ENCODE measurements around the gene FAM131A. TPM values are rescaled to one million over a fixed set of nuclear protein-coding genes. Genes with fewer than 3 reads are reported as not detected.

Gene FAM131A
- total and polyA plus RNA-seq, 10 of the 15 experiments (the other 5 are each of a cell fraction or from before 2014, with no cell fraction given), result 0.31 to 4.5 (median 1.5) TPM

DNA sequence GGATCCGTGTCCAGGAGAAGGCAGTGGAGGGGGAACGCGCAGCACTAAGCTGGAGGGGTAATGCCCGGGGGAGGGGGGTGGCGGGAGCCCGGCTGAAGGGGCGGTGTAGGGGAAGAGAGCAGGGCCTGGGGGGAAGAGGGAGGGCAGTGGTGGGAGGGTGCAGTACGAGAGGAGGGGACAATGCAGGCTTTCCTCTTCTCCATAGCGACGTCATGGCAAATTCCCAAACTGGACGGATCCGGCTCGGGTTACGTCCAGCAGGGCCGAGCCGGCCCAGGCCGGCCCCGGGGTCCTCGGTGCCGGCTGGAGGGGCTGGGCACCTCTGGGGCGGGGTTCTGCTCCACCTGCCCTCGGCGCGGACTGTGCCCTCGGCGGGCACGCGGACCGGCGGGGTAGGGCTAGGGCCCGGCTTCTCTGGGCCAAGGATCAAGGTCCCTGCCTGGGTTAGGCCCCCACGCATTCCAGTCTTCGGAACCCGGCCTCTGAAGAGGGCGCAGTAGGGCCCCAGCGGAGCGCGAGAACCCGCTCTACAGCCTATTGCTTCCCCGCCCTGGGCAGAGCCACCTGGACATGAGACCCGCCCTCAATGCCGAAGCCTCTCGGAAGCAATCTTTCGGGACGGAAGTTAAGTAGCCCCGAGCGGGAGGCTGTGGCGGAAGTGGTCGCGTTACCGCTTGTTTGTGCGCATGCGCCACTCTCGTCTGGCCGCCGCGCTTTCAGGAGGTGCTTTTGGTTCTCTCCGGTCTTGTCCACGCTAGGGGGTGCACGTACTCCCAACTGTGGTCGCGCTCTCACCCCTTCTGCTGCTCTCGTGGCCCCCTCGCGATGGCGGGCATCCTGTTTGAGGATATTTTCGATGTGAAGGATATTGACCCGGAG lies 25.5 kb downstream of the FAM131A start (continued):
- TF ChIP-seq, protein P1, sequence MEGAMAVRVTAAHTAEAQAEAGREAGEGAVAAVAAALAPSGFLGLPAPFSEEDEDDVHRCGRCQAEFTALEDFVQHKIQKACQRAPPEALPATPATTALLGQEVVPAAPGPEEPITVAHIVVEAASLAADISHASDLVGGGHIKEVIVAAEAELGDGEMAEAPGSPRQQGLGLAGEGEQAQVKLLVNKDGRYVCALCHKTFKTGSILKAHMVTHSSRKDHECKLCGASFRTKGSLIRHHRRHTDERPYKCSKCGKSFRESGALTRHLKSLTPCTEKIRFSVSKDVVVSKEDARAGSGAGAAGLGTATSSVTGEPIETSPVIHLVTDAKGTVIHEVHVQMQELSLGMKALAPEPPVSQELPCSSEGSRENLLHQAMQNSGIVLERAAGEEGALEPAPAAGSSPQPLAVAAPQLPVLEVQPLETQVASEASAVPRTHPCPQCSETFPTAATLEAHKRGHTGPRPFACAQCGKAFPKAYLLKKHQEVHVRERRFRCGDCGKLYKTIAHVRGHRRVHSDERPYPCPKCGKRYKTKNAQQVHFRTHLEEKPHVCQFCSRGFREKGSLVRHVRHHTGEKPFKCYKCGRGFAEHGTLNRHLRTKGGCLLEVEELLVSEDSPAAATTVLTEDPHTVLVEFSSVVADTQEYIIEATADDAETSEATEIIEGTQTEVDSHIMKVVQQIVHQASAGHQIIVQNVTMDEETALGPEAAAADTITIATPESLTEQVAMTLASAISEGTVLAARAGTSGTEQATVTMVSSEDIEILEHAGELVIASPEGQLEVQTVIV (IDR thresholded peaks at IDR 0.05; ENCODE audit: borderline replicate concordance, partially characterized antibody), result no peak
- TF ChIP-seq ZSCAN29 (IDR thresholded peaks at IDR 0.05) (no peak), HCFC1 (IDR thresholded peaks at IDR 0.05; ENCODE audit: low read length) (peak; percentile 83), CBX3 (IDR thresholded peaks at IDR 0.05; ENCODE audit: borderline replicate concordance, low read depth) (no peak), NRF1 (conservative IDR thresholded peaks at IDR 0.05; ENCODE audit: low read depth, low read length) (peak; percentile 68), POU2F2 (IDR thresholded peaks at IDR 0.05; ENCODE audit: borderline replicate concordance, low read depth, low read length) (peak; percentile 27; the same call in 1 of the 3 replicates), IKZF1 (conservative IDR thresholded peaks at IDR 0.05) (peak; percentile 74), ZBED1 (IDR thresholded peaks at IDR 0.05; ENCODE audit: borderline replicate concordance) (peak; percentile 38; the same call in 1 of the 2 replicates), ZZZ3 (IDR thresholded peaks at IDR 0.05; ENCODE audit: control insufficient read depth, insufficient read length, low read depth) (no peak), NR2C1 (IDR thresholded peaks at IDR 0.05) (peak; percentile 88), BRCA1 (IDR thresholded peaks at IDR 0.05; ENCODE audit: low read depth, low read length) (peak; percentile 47), BCL11A (IDR thresholded peaks at IDR 0.05; ENCODE audit: low read depth, low read length) (no peak), GATAD2B (conservative IDR thresholded peaks at IDR 0.05; ENCODE audit: low read depth) (peak; percentile 66), RFX5 (IDR thresholded peaks at IDR 0.05; ENCODE audit: low read depth, low read length) (no peak), CREB1 (IDR thresholded peaks at IDR 0.05; ENCODE audit: low read depth) (peak; percentile 70), POLR2AphosphoS2 (IDR thresholded peaks at IDR 0.05; ENCODE audit: low read depth, low read length) (peak; percentile 65; the same call in 1 of the 2 replicates), ETV6 (conservative IDR thresholded peaks at IDR 0.05 in 1 of 2, IDR thresholded peaks at IDR 0.05 in 1 of 2; ENCODE audit: borderline replicate concordance in 1 of 2, low read depth in 1 of 2) (peak in 1 of 2 experiments; percentile 27; a peak in 1 of 4 replicates)
- TF ChIP-seq, protein P2, sequence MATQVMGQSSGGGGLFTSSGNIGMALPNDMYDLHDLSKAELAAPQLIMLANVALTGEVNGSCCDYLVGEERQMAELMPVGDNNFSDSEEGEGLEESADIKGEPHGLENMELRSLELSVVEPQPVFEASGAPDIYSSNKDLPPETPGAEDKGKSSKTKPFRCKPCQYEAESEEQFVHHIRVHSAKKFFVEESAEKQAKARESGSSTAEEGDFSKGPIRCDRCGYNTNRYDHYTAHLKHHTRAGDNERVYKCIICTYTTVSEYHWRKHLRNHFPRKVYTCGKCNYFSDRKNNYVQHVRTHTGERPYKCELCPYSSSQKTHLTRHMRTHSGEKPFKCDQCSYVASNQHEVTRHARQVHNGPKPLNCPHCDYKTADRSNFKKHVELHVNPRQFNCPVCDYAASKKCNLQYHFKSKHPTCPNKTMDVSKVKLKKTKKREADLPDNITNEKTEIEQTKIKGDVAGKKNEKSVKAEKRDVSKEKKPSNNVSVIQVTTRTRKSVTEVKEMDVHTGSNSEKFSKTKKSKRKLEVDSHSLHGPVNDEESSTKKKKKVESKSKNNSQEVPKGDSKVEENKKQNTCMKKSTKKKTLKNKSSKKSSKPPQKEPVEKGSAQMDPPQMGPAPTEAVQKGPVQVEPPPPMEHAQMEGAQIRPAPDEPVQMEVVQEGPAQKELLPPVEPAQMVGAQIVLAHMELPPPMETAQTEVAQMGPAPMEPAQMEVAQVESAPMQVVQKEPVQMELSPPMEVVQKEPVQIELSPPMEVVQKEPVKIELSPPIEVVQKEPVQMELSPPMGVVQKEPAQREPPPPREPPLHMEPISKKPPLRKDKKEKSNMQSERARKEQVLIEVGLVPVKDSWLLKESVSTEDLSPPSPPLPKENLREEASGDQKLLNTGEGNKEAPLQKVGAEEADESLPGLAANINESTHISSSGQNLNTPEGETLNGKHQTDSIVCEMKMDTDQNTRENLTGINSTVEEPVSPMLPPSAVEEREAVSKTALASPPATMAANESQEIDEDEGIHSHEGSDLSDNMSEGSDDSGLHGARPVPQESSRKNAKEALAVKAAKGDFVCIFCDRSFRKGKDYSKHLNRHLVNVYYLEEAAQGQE (IDR thresholded peaks at IDR 0.05; ENCODE audit: low read depth, low read length), result no peak
- TF ChIP-seq, protein P3, sequence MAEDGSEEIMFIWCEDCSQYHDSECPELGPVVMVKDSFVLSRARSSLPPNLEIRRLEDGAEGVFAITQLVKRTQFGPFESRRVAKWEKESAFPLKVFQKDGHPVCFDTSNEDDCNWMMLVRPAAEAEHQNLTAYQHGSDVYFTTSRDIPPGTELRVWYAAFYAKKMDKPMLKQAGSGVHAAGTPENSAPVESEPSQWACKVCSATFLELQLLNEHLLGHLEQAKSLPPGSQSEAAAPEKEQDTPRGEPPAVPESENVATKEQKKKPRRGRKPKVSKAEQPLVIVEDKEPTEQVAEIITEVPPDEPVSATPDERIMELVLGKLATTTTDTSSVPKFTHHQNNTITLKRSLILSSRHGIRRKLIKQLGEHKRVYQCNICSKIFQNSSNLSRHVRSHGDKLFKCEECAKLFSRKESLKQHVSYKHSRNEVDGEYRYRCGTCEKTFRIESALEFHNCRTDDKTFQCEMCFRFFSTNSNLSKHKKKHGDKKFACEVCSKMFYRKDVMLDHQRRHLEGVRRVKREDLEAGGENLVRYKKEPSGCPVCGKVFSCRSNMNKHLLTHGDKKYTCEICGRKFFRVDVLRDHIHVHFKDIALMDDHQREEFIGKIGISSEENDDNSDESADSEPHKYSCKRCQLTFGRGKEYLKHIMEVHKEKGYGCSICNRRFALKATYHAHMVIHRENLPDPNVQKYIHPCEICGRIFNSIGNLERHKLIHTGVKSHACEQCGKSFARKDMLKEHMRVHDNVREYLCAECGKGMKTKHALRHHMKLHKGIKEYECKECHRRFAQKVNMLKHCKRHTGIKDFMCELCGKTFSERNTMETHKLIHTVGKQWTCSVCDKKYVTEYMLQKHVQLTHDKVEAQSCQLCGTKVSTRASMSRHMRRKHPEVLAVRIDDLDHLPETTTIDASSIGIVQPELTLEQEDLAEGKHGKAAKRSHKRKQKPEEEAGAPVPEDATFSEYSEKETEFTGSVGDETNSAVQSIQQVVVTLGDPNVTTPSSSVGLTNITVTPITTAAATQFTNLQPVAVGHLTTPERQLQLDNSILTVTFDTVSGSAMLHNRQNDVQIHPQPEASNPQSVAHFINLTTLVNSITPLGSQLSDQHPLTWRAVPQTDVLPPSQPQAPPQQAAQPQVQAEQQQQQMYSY (CRISPR knock-in tag; IDR thresholded peaks at IDR 0.05), result no peak; the same call in 1 of the 2 replicates
